ENCODE data around the gene MYO9B. TPM values are rescaled to one million over a fixed set of nuclear protein-coding genes. Genes with fewer than 3 reads are reported as not detected.
A peak's percentile ranks its signal among the peaks of the same experiment; 100 is the strongest.

The MYO9B gene
- total RNA-seq, 1 experiment from 2014 or later, result 58.6 TPM

GRCh38 chr19:17090583-17090982 lies 15.0 kb downstream of the MYO9B start:
- H3K4me2 ChIP-seq (ENCODE audit: insufficient read depth, insufficient read length, low read length), result no peak overlapping the region
- no peak for TF ChIP-seq CTCF (conservative IDR thresholded peaks at IDR 0.05)
- no peak overlapping the region for H3T11ph ChIP-seq (ENCODE audit: low read length)
- H3K14ac ChIP-seq (ENCODE audit: insufficient read depth, low read length), result no peak overlapping the region
- no peaks in the 10 kb centered on the region for H3K27me3 Mint-ChIP-seq (ENCODE audit: low read depth)
- peaks cover 4 to 9% of the 10 kb centered on the region in 2 experiments; a peak in 3 of 4 replicates for H3K4me1 Mint-ChIP-seq
- no peak overlapping the region for H2AK5ac ChIP-seq (ENCODE audit: insufficient read length, low read length)
- H3K36me3 Mint-ChIP-seq (ENCODE audit: insufficient read depth in 1 of 3, low read depth in 3 of 3), result peaks cover 8 to 10% (median 9%) of the 10 kb centered on the region in 3 experiments; a peak in 5 of 7 replicates
- peaks cover 9% of the 10 kb centered on the region; the same call in 1 of the 2 replicates for H3K79me2 ChIP-seq (ENCODE audit: insufficient read depth, low read length)
- no peak overlapping the region for H3K56ac ChIP-seq (ENCODE audit: insufficient read length, low read depth, low read length)
- H2BK20ac ChIP-seq (ENCODE audit: low read depth, low read length, poor library complexity, severe bottlenecking), result no peak overlapping the region
- peak overlapping the region in 1 of 3 experiments; percentile 7; a peak in 2 of 7 replicates for H3K27ac Mint-ChIP-seq
- DNase-seq, result no peak
- no peak overlapping the region for H2BK15ac ChIP-seq (ENCODE audit: low read depth, low read length)
- no peaks in the 10 kb centered on the region for H3K23me2 ChIP-seq (ENCODE audit: insufficient read length, low read depth, low read length, poor library complexity, severe bottlenecking)
- no peak overlapping the region for H2AFZ ChIP-seq (ENCODE audit: low read length)
- H4K5ac ChIP-seq (ENCODE audit: insufficient read length, low read depth, low read length), result no peak overlapping the region
- H3K9me3 ChIP-seq (ENCODE audit: control insufficient read depth, low read depth, low read length), result no peaks in the 10 kb centered on the region
- no peak overlapping the region for H3K4ac ChIP-seq (ENCODE audit: low read depth, low read length)
- no peak overlapping the region for H2BK120ac ChIP-seq (ENCODE audit: low read depth, low read length, poor library complexity, severe bottlenecking)
- no CpG with 5 or more reads among the region's 9 CpGs for WGBS (ENCODE audit: extremely low coverage, insufficient read length, low lambda C conversion rate)
- no peak overlapping the region for H3K18ac ChIP-seq (ENCODE audit: insufficient read length, low read depth, low read length)
- no peak overlapping the region for H3K27ac ChIP-seq (ENCODE audit: insufficient read length, low read depth, low read length)
- no peaks in the 10 kb centered on the region for H3K79me1 ChIP-seq (ENCODE audit: insufficient read depth, low read depth, low read length, poor library complexity, severe bottlenecking)
- no peak overlapping the region for H4K91ac ChIP-seq (ENCODE audit: insufficient read length, low read depth, low read length)
- no peaks in the 10 kb centered on the region for H3K4me1 ChIP-seq (ENCODE audit: insufficient read depth, low read length)
- no peak overlapping the region for H2BK12ac ChIP-seq (ENCODE audit: insufficient read length, low read depth, low read length)
- H2BK5ac ChIP-seq (ENCODE audit: insufficient read length, low read length), result no peak overlapping the region
- H4K20me1 ChIP-seq (ENCODE audit: control insufficient read depth, insufficient read depth, insufficient read length), result no peaks in the 10 kb centered on the region
- H4K8ac ChIP-seq (replicated peaks; ENCODE audit: insufficient read length, low read depth, low read length), result no peak overlapping the region
- no peak overlapping the region for H3K4me3 Mint-ChIP-seq
- H3K9ac ChIP-seq (ENCODE audit: extremely low read depth, insufficient read length, low read length), result no peak overlapping the region
- no peak overlapping the region for H3K23ac ChIP-seq (ENCODE audit: insufficient read length, low read depth, low read length)
- H3K9me3 Mint-ChIP-seq, result no peaks in the 10 kb centered on the region
- H3K27me3 ChIP-seq (ENCODE audit: insufficient read depth, low read length), result no peaks in the 10 kb centered on the region
